Suprapubic skin (tissue), 4 donors: ENCODE data around the gene LHFPL6. TPM values are rescaled to one million over a fixed set of nuclear protein-coding genes. Genes with fewer than 3 reads are reported as not detected.

ENCODE experiments used
- DNase-seq, 2 donors: peaks; one replicate each; pipeline ENCODE4 v3.0.0-alpha.2; 2019; ENCODE audit warnings: low spot score in 2 of 2
- H3K27ac ChIP-seq: fragments of 200-600 bp; sonication (generic); one replicate; pipeline ENCODE4 v1.5.1; 2019
- H3K27me3 ChIP-seq: fragments of 200-600 bp; sonication (generic); one replicate; pipeline ENCODE4 v1.5.1; 2019
- H3K36me3 ChIP-seq: fragments of 200-600 bp; sonication (generic); one replicate; pipeline ENCODE4 v1.5.1; 2019
- H3K4me1 ChIP-seq: fragments of 200-600 bp; sonication (generic); one replicate; pipeline ENCODE4 v1.5.1; 2019
- H3K4me3 ChIP-seq: fragments of 200-600 bp; sonication (generic); one replicate; pipeline ENCODE4 v1.5.1; 2019; ENCODE audit warnings: mild to moderate bottlenecking
- H3K9me3 ChIP-seq: fragments of 200-600 bp; sonication (generic); one replicate; pipeline ENCODE4 v1.5.1; 2019
- CTCF ChIP-seq, 2 donors: fragments of 200-600 bp in 1 of 2; fragments of 450-650 bp in 1 of 2; sonication (generic) in 1 of 2; IDR thresholded peaks; one replicate each; pipeline ENCODE4 v1.5.1; 2016 to 2019; ENCODE audit warnings: antibody characterized with exemption in 2 of 2, mild to moderate bottlenecking in 1 of 2, moderate library complexity in 1 of 2
- EP300 ChIP-seq: sonication (generic); formaldehyde crosslinking; IDR thresholded peaks from one replicate; pipeline ENCODE4 v1.6.1; 2017; ENCODE audit warnings: antibody characterized with exemption
- POLR2A ChIP-seq, 2 donors: fragments of 450-650 bp; IDR thresholded peaks; one replicate each; pipeline ENCODE4 v1.6.1; 2017; ENCODE audit warnings: antibody characterized with exemption in 2 of 2, mild to moderate bottlenecking in 2 of 2, moderate library complexity in 2 of 2
- POLR2AphosphoS5 ChIP-seq, 3 donors: sonication (generic); formaldehyde crosslinking; IDR thresholded peaks; one replicate each; pipeline ENCODE4 v1.6.1; 2017; ENCODE audit warnings: antibody characterized with exemption in 3 of 3
- WGBS: methylation state at CpG from one replicate; pipeline ENCODE4 v1.1.5; 2018; 5-methylcytosine and 5-hydroxymethylcytosine counted together
- total RNA-seq, 4 donors: library from RNA; depleted of rRNA; stranded (reverse); fragments of >200 nt; gene quantifications; one replicate each; pipeline ENCODE4 v1.1.0, GENCODE V29; 2016

Gene LHFPL6
- total RNA-seq, 4 donors from 2014 or later: 10.6 to 21.0 (median 15.6) TPM

- 100% methylated on average over 2 of the region's 2 CpGs for WGBS
- no peaks in the 10 kb centered on the region for H3K9me3 ChIP-seq
- no peak overlapping the region for H3K27ac ChIP-seq
- H3K4me3 ChIP-seq: no peak overlapping the region
- no peaks in the 10 kb centered on the region for H3K27me3 ChIP-seq
- H3K36me3 ChIP-seq: no peaks in the 10 kb centered on the region
- no peak for TF ChIP-seq POLR2AphosphoS5 (IDR thresholded peaks at IDR 0.05)
- TF ChIP-seq POLR2A (IDR thresholded peaks at IDR 0.05): no peak
- no peak for TF ChIP-seq CTCF (IDR thresholded peaks at IDR 0.05)
- no peak for TF ChIP-seq EP300
- no peak for DNase-seq
- no peaks in the 10 kb centered on the region for H3K4me1 ChIP-seq
Observed at GRCh38 chr13:39474600-39474999, 128.4 kb downstream of the LHFPL6 start.

- Histone ChIP-seq H3K4me3 (no peak overlapping the region), H3K4me1 (no peaks in the 10 kb centered on the region), H3K27ac (no peak overlapping the region), H3K9me3 (no peaks in the 10 kb centered on the region), H3K27me3 (no peaks in the 10 kb centered on the region), H3K36me3 (no peaks in the 10 kb centered on the region)
- TF ChIP-seq POLR2AphosphoS5 (IDR thresholded peaks at IDR 0.05) (no peak), POLR2A (IDR thresholded peaks at IDR 0.05) (no peak), EP300 (no peak), CTCF (IDR thresholded peaks at IDR 0.05) (no peak)
- WGBS: 84% methylated on average over 3 of the region's 3 CpGs
- DNase-seq: no peak
Observed at GRCh38 chr13:39469676-39470075, 133.3 kb downstream of the LHFPL6 start.

GRCh38 chr13:39468306-39468705 is 134.7 kb downstream of the LHFPL6 start:
- no peak for DNase-seq
- Histone ChIP-seq H3K4me1 (no peaks in the 10 kb centered on the region), H3K4me3 (no peak overlapping the region), H3K27me3 (no peaks in the 10 kb centered on the region), H3K9me3 (no peaks in the 10 kb centered on the region), H3K36me3 (no peaks in the 10 kb centered on the region), H3K27ac (no peak overlapping the region)
- TF ChIP-seq POLR2A (IDR thresholded peaks at IDR 0.05) (no peak), POLR2AphosphoS5 (IDR thresholded peaks at IDR 0.05) (no peak), CTCF (IDR thresholded peaks at IDR 0.05) (no peak), EP300 (no peak)

GRCh38 chr13:39463611-39464010 is 139.4 kb downstream of the LHFPL6 start:
- H3K9me3 ChIP-seq: no peaks in the 10 kb centered on the region
- H3K36me3 ChIP-seq: no peaks in the 10 kb centered on the region
- 100% methylated on average over 1 of the region's 1 CpG for WGBS
- H3K27ac ChIP-seq: no peak overlapping the region
- no peak overlapping the region for H3K4me3 ChIP-seq
- peaks cover 4% of the 10 kb centered on the region for H3K4me1 ChIP-seq
- no peak for TF ChIP-seq CTCF (IDR thresholded peaks at IDR 0.05)
- TF ChIP-seq POLR2AphosphoS5 (IDR thresholded peaks at IDR 0.05): no peak
- TF ChIP-seq EP300: no peak
- no peak for TF ChIP-seq POLR2A (IDR thresholded peaks at IDR 0.05)
- no peaks in the 10 kb centered on the region for H3K27me3 ChIP-seq
- no peak for DNase-seq

- Histone ChIP-seq H3K9me3 (no peaks in the 10 kb centered on the region), H3K4me1 (peaks cover 4% of the 10 kb centered on the region), H3K27me3 (no peaks in the 10 kb centered on the region), H3K27ac (no peak overlapping the region), H3K36me3 (no peaks in the 10 kb centered on the region), H3K4me3 (no peak overlapping the region)
- TF ChIP-seq POLR2AphosphoS5 (IDR thresholded peaks at IDR 0.05) (no peak), CTCF (IDR thresholded peaks at IDR 0.05) (no peak), EP300 (no peak), POLR2A (IDR thresholded peaks at IDR 0.05) (no peak)
- 95% methylated on average over 4 of the region's 4 CpGs for WGBS
- no peak for DNase-seq
Observed at GRCh38 chr13:39462906-39463305, 140.1 kb downstream of the LHFPL6 start.
